K562 (cell line): ENCODE data around the gene TESK2. TPM values are rescaled to one million over a fixed set of nuclear protein-coding genes. Genes with fewer than 3 reads are reported as not detected.

Source experiments
- ATAC-seq: fragments of 200-7000 bp; cut with Tn5 transposase; 3 replicates; pipeline ENCODE4 v1.9.1; 2020; ENCODE audit warnings: moderate library complexity
- BruUV-seq: library from RNA; stranded (reverse); fragments of 400-500 nt; replicated peaks from 2 replicates; lab custom pipeline; 2021; lab: Mats Ljungman, UMichigan
- CTCF ChIA-PET: fragments of 300-600 bp; formaldehyde crosslinking; extraction: SDS; loops from one replicate; lab custom pipeline; 2021; ENCODE audit warnings: low intra/inter-chr PET ratio; lab: Yijun Ruan, JAX
- POLR2A ChIA-PET: fragments of 300-600, 350-650 bp; sonication (Branson Sonifier 250); formaldehyde crosslinking; extraction: SDS; loops from one replicate; lab custom pipeline; 2021; ENCODE audit warnings: antibody characterized with exemption, inconsistent platforms; lab: Yijun Ruan, JAX
- DNase-seq, 4 experiments: peaks; one replicate each; pipeline versions ENCODE4 v3.0.0 to v3.0.0-alpha.2; 2011 to 2018; ENCODE audit warnings: low spot score in 3 of 4, mixed read lengths in 3 of 4; ENCODE audit errors: extremely low read depth in 1 of 4
- FAIRE-seq: peaks from 2 replicates; lab custom pipeline; 2011; peaks lifted over from hg19 to GRCh38; lab: Jason Lieb, UNC
- H2AFZ ChIP-seq: 2 replicates; pipeline ENCODE4 v1.6.0; 2011; ENCODE audit warnings: low read depth, low read length, control low read depth, inconsistent platforms
- H3K27ac ChIP-seq: fragments of 200-600 bp; 3 replicates; pipeline ENCODE4 v1.8.0; 2011; ENCODE audit warnings: low read depth, mild to moderate bottlenecking, control low read depth, inconsistent platforms, low read length, moderate library complexity, mixed read lengths; ENCODE audit errors: extremely low read depth
- H3K27me3 ChIP-seq, 2 experiments: fragments of 300-600 bp in 1 of 2; 2 replicates in 1 of 2; 3 replicates in 1 of 2; pipeline versions ENCODE4 v1.6.0 to v1.8.0; 2011; ENCODE audit warnings: inconsistent platforms in 2 of 2, low read length in 2 of 2, mild to moderate bottlenecking in 1 of 2, mixed read lengths in 1 of 2, moderate library complexity in 1 of 2; ENCODE audit not compliant: control insufficient read depth in 2 of 2, insufficient read depth in 2 of 2
- H3K36me3 ChIP-seq: fragments of 300-600 bp; 3 replicates; pipeline ENCODE4 v1.8.0; 2011; ENCODE audit warnings: mild to moderate bottlenecking, low read length, inconsistent platforms; ENCODE audit not compliant: control insufficient read depth, insufficient read depth
- H3K4me1 ChIP-seq, 2 experiments: fragments of 200-600 bp in 1 of 2; replicated peaks in 1 of 2; 2 replicates in 1 of 2; 3 replicates in 1 of 2; pipeline versions ENCODE4 v1.5.1 to v1.8.0; 2011; ENCODE audit warnings: inconsistent platforms in 2 of 2, low read length in 2 of 2, mild to moderate bottlenecking in 1 of 2, mixed read lengths in 1 of 2, moderate library complexity in 1 of 2; ENCODE audit not compliant: control insufficient read depth in 2 of 2, insufficient read depth in 2 of 2
- H3K4me2 ChIP-seq: 2 replicates; pipeline ENCODE4 v1.6.1; 2011; ENCODE audit warnings: low read length, control low read depth, inconsistent platforms, mixed read lengths; ENCODE audit not compliant: insufficient read depth
- H3K4me3 ChIP-seq: fragments of 200-600 bp; sonication (generic), shearing (Covaris generic); 2 replicates; pipeline ENCODE4 v1.5.1; 2016; ENCODE audit warnings: control low read depth, inconsistent platforms
- H3K79me2 ChIP-seq: fragments of 200-600 bp; 3 replicates; pipeline ENCODE4 v1.8.0; 2011; ENCODE audit warnings: low read length, inconsistent platforms; ENCODE audit not compliant: control insufficient read depth, insufficient read depth
- H3K9ac ChIP-seq, 2 experiments: 2 replicates each; pipeline versions ENCODE4 v1.6.0 to v1.6.1; 2011; ENCODE audit warnings: low read depth in 2 of 2, low read length in 2 of 2, control low read depth in 1 of 2, inconsistent platforms in 1 of 2, mild to moderate bottlenecking in 1 of 2, mixed read lengths in 1 of 2; ENCODE audit not compliant: insufficient read depth in 1 of 2
- H3K9me1 ChIP-seq: one replicate; pipeline ENCODE4 v1.6.0; 2011; ENCODE audit warnings: inconsistent platforms, mild to moderate bottlenecking, low read length, moderate library complexity; ENCODE audit not compliant: control insufficient read depth, insufficient read depth
- H3K9me3 ChIP-seq: replicated peaks from 2 replicates; pipeline ENCODE4 v1.5.1; 2011; ENCODE audit warnings: low read depth, low read length, inconsistent platforms; ENCODE audit not compliant: control insufficient read depth, insufficient read depth
- H4K20me1 ChIP-seq: replicated peaks from 2 replicates; pipeline ENCODE4 v1.6.1; 2011; ENCODE audit warnings: low read length, inconsistent platforms, mixed read lengths; ENCODE audit not compliant: control insufficient read depth, insufficient read depth
- C11orf30 ChIP-seq: fragments of 450-650 bp; IDR thresholded peaks from 2 replicates; pipeline ENCODE4 v1.6.1; 2016; ENCODE audit warnings: low read depth, mild to moderate bottlenecking
- CBX8 ChIP-seq: fragments of 200-600 bp; sonication (generic); IDR thresholded peaks from 2 replicates; pipeline ENCODE4 v1.6.1; 2012; ENCODE audit warnings: borderline replicate concordance, mixed run types, low read depth, mild to moderate bottlenecking, moderate library complexity, mixed read lengths, low read length, control low read depth, inconsistent platforms; ENCODE audit not compliant: poor library complexity, severe bottlenecking; ENCODE audit errors: extremely low read depth
- CHD4 ChIP-seq: fragments of 200-600 bp; sonication (generic); IDR thresholded peaks from 3 replicates; pipeline ENCODE4 v1.6.1; 2012; ENCODE audit warnings: low read depth, mild to moderate bottlenecking, mixed read lengths, low read length, inconsistent platforms; ENCODE audit not compliant: insufficient read depth, insufficient replicate concordance, poor library complexity, severe bottlenecking
- HNRNPK ChIP-seq: fragments of 200-400 bp; formaldehyde crosslinking; IDR thresholded peaks from one replicate; pipeline ENCODE4 v1.6.1; 2018; ENCODE audit warnings: mild to moderate bottlenecking, low read depth, low read length; ENCODE audit not compliant: poor library complexity, severe bottlenecking
- SETDB1 ChIP-seq: IDR thresholded peaks from one replicate; pipeline ENCODE4 v1.6.1; 2012; ENCODE audit warnings: low read length, control low read depth, inconsistent platforms
- SMARCA5 ChIP-seq: fragments of 450-650 bp; IDR thresholded peaks from 2 replicates; pipeline ENCODE4 v1.6.1; 2016
- TAF9B ChIP-seq: fragments of 450-650 bp; IDR thresholded peaks from 2 replicates; pipeline ENCODE4 v1.6.1; 2018; ENCODE audit warnings: mild to moderate bottlenecking; ENCODE audit not compliant: partially characterized antibody
- WGBS: fragments of 100-300 bp; shearing (Covaris generic); methylation state at CpG from one replicate; pipeline ENCODE4 v1.1.6; 2016; ENCODE audit warnings: low coverage, mixed read lengths; ENCODE audit not compliant: insufficient coverage; ENCODE audit errors: missing lambda C conversion rate; 5-methylcytosine and 5-hydroxymethylcytosine counted together
- in situ Hi-C: fragments of 300-500 bp; cut with MboI; formaldehyde crosslinking; loops from 4 replicates; pipeline ENCODE4 v1.15.0; 2018; ENCODE audit warnings: inconsistent platforms, mixed read lengths
- intact Hi-C: fragments of 100-400 bp; cut with micrococcal nuclease; formaldehyde crosslinking; loops from 2 replicates; pipeline ENCODE4 v1.14.2; 2022
- polyA plus RNA-seq, 8 experiments: library from polyadenylated mRNA; depleted of rRNA in 4 of 8; stranded (reverse) in 5 of 8; unstranded in 3 of 8; fragments of >200 nt; fragmentation: Nextera tagmentation in 2 of 8; fragmentation: Illumina TruSeq in 1 of 8; extraction: Ambion mirVana in 2 of 8; extraction: Trizol in 1 of 8; gene quantifications; 2 replicates each; pipeline versions ENCODE4 v1.2.1 to v1.2.3, GENCODE V29; 2011 to 2014; ENCODE audit warnings: inconsistent platforms in 1 of 8, missing spikeins in 1 of 8
- total RNA-seq, 7 experiments: library from RNA; depleted of rRNA in 6 of 7; stranded (reverse); fragments of >200 nt in 6 of 7; fragmentation: Illumina TruSeq in 2 of 7; extraction: Trizol in 2 of 7; gene quantifications; 2 replicates each; pipeline versions ENCODE4 v1.2.1 to v1.2.3, GENCODE V29; 2011 to 2021; ENCODE audit warnings: low replicate concordance in 1 of 7
- TF ChIP-seq, protein P1 (sequence below): IDR thresholded peaks from 2 replicates; pipeline ENCODE4 v1.6.1; 2012; ENCODE audit warnings: low read depth, low read length, improper control_type of control experiment, borderline replicate concordance
- TF ChIP-seq, protein P2 (sequence below), 2 experiments: fragments of 450-650 bp in 1 of 2; IDR thresholded peaks; 2 replicates each; pipeline ENCODE4 v1.6.1; 2011 to 2017; ENCODE audit warnings: low read depth in 2 of 2, antibody characterized with exemption in 1 of 2, borderline replicate concordance in 1 of 2, low read length in 1 of 2, mild to moderate bottlenecking in 1 of 2, mixed read lengths in 1 of 2; ENCODE audit not compliant: control insufficient read depth in 1 of 2
- TF ChIP-seq, protein P3 (sequence below): conservative IDR thresholded peaks from 2 replicates; pipeline ENCODE4 v1.6.1; 2011; ENCODE audit warnings: low read depth, mild to moderate bottlenecking, low read length; ENCODE audit not compliant: control insufficient read depth
- TF ChIP-seq, protein P4 (sequence below), 2 experiments: IDR thresholded peaks in 1 of 2; conservative IDR thresholded peaks in 1 of 2; 2 replicates each; pipeline ENCODE4 v1.6.1; 2016; ENCODE audit warnings: low read depth in 2 of 2, mild to moderate bottlenecking in 1 of 2, missing compliant biosample characterization in 1 of 2, missing genetic modification characterization in 1 of 2, moderate library complexity in 1 of 2

TESK2 gene
- total and polyA plus RNA-seq, 9 of the 15 experiments (the other 6 are each of a cell fraction or from before 2014, with no cell fraction given), result 1.6 to 5.3 (median 3.7) TPM

DNA sequence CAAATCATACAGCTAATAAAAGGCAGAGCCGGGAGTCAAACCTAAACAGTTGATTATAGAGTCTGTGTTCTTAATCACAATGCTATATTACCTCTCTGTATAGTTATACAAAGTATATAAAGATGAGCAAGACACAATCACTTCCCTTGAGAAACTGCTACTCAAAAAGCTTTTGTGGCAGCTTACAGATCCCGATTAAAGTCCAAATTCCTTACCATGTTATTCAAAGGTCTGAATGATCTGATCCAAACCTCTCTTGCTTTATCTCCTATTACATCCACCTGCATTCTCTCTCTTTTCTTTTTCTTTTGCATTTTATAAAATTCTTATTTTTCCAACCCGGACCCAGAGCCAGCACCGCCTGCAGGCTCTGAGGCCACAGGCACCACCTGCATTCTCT lies 93.7 kb downstream of the TESK2 start:
- CTCF ChIA-PET, result no interaction called here
- in situ Hi-C loops, result no loop called here
- TF ChIP-seq C11orf30 (no peak), TAF9B (no peak), SMARCA5 (no peak), CHD4 (no peak), SETDB1 (no peak), HNRNPK (no peak), CBX8 (no peak)
- TF ChIP-seq, protein P1, sequence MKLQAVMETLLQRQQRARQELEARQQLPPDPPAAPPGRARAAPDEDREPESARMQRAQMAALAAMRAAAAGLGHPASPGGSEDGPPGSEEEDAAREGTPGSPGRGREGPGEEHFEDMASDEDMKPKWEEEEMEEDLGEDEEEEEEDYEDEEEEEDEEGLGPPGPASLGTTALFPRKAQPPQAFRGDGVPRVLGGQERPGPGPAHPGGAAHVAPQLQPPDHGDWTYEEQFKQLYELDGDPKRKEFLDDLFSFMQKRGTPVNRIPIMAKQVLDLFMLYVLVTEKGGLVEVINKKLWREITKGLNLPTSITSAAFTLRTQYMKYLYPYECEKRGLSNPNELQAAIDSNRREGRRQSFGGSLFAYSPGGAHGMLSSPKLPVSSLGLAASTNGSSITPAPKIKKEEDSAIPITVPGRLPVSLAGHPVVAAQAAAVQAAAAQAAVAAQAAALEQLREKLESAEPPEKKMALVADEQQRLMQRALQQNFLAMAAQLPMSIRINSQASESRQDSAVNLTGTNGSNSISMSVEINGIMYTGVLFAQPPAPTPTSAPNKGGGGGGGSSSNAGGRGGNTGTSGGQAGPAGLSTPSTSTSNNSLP, result no peak
- TF ChIP-seq, protein P2, sequence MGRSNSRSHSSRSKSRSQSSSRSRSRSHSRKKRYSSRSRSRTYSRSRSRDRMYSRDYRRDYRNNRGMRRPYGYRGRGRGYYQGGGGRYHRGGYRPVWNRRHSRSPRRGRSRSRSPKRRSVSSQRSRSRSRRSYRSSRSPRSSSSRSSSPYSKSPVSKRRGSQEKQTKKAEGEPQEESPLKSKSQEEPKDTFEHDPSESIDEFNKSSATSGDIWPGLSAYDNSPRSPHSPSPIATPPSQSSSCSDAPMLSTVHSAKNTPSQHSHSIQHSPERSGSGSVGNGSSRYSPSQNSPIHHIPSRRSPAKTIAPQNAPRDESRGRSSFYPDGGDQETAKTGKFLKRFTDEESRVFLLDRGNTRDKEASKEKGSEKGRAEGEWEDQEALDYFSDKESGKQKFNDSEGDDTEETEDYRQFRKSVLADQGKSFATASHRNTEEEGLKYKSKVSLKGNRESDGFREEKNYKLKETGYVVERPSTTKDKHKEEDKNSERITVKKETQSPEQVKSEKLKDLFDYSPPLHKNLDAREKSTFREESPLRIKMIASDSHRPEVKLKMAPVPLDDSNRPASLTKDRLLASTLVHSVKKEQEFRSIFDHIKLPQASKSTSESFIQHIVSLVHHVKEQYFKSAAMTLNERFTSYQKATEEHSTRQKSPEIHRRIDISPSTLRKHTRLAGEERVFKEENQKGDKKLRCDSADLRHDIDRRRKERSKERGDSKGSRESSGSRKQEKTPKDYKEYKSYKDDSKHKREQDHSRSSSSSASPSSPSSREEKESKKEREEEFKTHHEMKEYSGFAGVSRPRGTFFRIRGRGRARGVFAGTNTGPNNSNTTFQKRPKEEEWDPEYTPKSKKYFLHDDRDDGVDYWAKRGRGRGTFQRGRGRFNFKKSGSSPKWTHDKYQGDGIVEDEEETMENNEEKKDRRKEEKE (IDR thresholded peaks at IDR 0.05; ENCODE audit: borderline replicate concordance in 1 of 2, control insufficient read depth in 1 of 2, low read depth in 2 of 2, low read length in 1 of 2), result no peak
- TF ChIP-seq, protein P3, sequence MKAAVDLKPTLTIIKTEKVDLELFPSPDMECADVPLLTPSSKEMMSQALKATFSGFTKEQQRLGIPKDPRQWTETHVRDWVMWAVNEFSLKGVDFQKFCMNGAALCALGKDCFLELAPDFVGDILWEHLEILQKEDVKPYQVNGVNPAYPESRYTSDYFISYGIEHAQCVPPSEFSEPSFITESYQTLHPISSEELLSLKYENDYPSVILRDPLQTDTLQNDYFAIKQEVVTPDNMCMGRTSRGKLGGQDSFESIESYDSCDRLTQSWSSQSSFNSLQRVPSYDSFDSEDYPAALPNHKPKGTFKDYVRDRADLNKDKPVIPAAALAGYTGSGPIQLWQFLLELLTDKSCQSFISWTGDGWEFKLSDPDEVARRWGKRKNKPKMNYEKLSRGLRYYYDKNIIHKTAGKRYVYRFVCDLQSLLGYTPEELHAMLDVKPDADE, result no peak
- TF ChIP-seq, protein P4, sequence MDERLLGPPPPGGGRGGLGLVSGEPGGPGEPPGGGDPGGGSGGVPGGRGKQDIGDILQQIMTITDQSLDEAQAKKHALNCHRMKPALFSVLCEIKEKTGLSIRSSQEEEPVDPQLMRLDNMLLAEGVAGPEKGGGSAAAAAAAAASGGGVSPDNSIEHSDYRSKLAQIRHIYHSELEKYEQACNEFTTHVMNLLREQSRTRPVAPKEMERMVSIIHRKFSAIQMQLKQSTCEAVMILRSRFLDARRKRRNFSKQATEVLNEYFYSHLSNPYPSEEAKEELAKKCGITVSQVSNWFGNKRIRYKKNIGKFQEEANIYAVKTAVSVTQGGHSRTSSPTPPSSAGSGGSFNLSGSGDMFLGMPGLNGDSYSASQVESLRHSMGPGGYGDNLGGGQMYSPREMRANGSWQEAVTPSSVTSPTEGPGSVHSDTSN (CRISPR knock-in tag; IDR thresholded peaks at IDR 0.05; ENCODE audit: low read depth), result no peak
- TF ChIP-seq, protein P4 (tag; conservative IDR thresholded peaks at IDR 0.05; ENCODE audit: low read depth), result no peak

More for the DNA sequence above, 93.7 kb downstream of the TESK2 start:
- Histone ChIP-seq H3K36me3 (no peaks in the 10 kb centered on the region), H3K9me1 (no peaks in the 10 kb centered on the region), H3K9me3 (no peaks in the 10 kb centered on the region), H3K79me2 (no peaks in the 10 kb centered on the region), H3K4me3 (no peak overlapping the region), H3K4me1 (no peaks in the 10 kb centered on the region), H3K9ac (no peak overlapping the region), H2AFZ (no peak overlapping the region), H3K27me3 (no peaks in the 10 kb centered on the region), H3K27ac (no peak overlapping the region), H4K20me1 (no peaks in the 10 kb centered on the region), H3K4me2 (no peak overlapping the region)
- intact Hi-C loops, result no loop called here
- POLR2A ChIA-PET, result interaction anchor here (0.8 to 3.1 kb wide), 7 partner anchors 9 to 32 kb away, joined by 3 to 8 read pairs (median 3); no protein-coding TSS in a partner anchor
- WGBS, result 43% methylated on average over 4 of the region's 4 CpGs
- FAIRE-seq (no peak), ATAC-seq (no peak), DNase-seq (no peak)
- BruUV-seq, result no TSS peak
